H1 (cell line): ENCODE results near the gene WASL. TPM values are rescaled to one million over a fixed set of nuclear protein-coding genes. Genes with fewer than 3 reads are reported as not detected.

ENCODE experiments used
- CTCF ChIA-PET: fragments of 300-600 bp; sonication (Branson Sonifier 250); formaldehyde crosslinking; loops from one replicate; lab custom pipeline; 2021; ENCODE audit not compliant: partially characterized antibody; lab: Charles Lee
- POLR2A ChIA-PET: fragments of 300-600 bp; sonication (Branson Sonifier 250); formaldehyde crosslinking; loops from one replicate; lab custom pipeline; 2021; ENCODE audit warnings: inconsistent platforms; ENCODE audit not compliant: partially characterized antibody; lab: Charles Lee
- DNase-seq, 2 experiments: peaks; one replicate each; pipeline versions ENCODE4 v3.0.0 to v3.0.0-alpha.2; 2010 to 2022; ENCODE audit warnings: low spot score in 2 of 2, low read depth in 1 of 2, mixed read lengths in 1 of 2
- FAIRE-seq: peaks from 2 replicates; lab custom pipeline; 2011; peaks lifted over from hg19 to GRCh38; lab: Jason Lieb, UNC
- H2AFZ ChIP-seq: 2 replicates; pipeline ENCODE4 v1.8.1; 2012; ENCODE audit warnings: low read length, inconsistent platforms
- H2AK5ac ChIP-seq: 2 replicates; pipeline ENCODE4 v1.6.1; 2013; ENCODE audit warnings: low read depth, low read length
- H2BK120ac ChIP-seq: replicated peaks from 2 replicates; pipeline ENCODE3; 2013; ENCODE audit warnings: low read depth, low read length, inconsistent platforms
- H2BK12ac ChIP-seq: 2 replicates; pipeline ENCODE4 v1.6.1; 2013; ENCODE audit warnings: low read depth, low read length
- H2BK15ac ChIP-seq: 2 replicates; pipeline ENCODE4 v1.6.1; 2013; ENCODE audit warnings: low read length
- H2BK20ac ChIP-seq: 2 replicates; pipeline ENCODE4 v1.6.1; 2013; ENCODE audit warnings: low read length
- H2BK5ac ChIP-seq: 2 replicates; pipeline ENCODE4 v1.6.1; 2013; ENCODE audit warnings: low read depth, low read length
- H3K14ac ChIP-seq: 2 replicates; pipeline ENCODE4 v1.6.1; 2013; ENCODE audit warnings: inconsistent platforms; ENCODE audit not compliant: insufficient read length
- H3K18ac ChIP-seq: 2 replicates; pipeline ENCODE4 v1.6.1; 2013; ENCODE audit warnings: low read length; ENCODE audit errors: extremely low read depth
- H3K23ac ChIP-seq: 2 replicates; pipeline ENCODE4 v1.6.1; 2013; ENCODE audit warnings: inconsistent platforms; ENCODE audit not compliant: insufficient read length
- H3K23me2 ChIP-seq: 2 replicates; pipeline ENCODE4 v1.6.1; 2013; ENCODE audit warnings: low read depth, low read length
- H3K27ac ChIP-seq: 2 replicates; pipeline ENCODE4 v1.6.1; 2011; ENCODE audit warnings: low read depth, low read length, inconsistent platforms
- H3K27me3 ChIP-seq, 4 experiments: replicated peaks in 1 of 4; 1 replicate in 1 of 4; 2 replicates in 3 of 4; pipeline versions ENCODE4 v1.6.1 to v1.8.1; 2011 to 2013; ENCODE audit warnings: low read length in 3 of 4, mild to moderate bottlenecking in 3 of 4, inconsistent platforms in 2 of 4, mixed read lengths in 2 of 4, moderate library complexity in 1 of 4; ENCODE audit not compliant: control insufficient read depth in 3 of 4, insufficient read depth in 3 of 4; ENCODE audit errors: extremely low read depth in 1 of 4
- H3K36me3 ChIP-seq, 4 experiments: 2 replicates each; pipeline versions ENCODE4 v1.6.1 to v1.8.1; 2011 to 2013; ENCODE audit warnings: mild to moderate bottlenecking in 4 of 4, low read length in 3 of 4, moderate library complexity in 2 of 4, control low read depth in 1 of 4, inconsistent platforms in 1 of 4; ENCODE audit not compliant: insufficient read depth in 4 of 4, control insufficient read depth in 2 of 4
- H3K4ac ChIP-seq: replicated peaks from 2 replicates; pipeline ENCODE3; 2013; ENCODE audit warnings: low read length, low read depth, mixed read lengths, inconsistent platforms; ENCODE audit not compliant: insufficient read length
- H3K4me1 ChIP-seq, 4 experiments: replicated peaks in 1 of 4; 1 replicate in 1 of 4; 2 replicates in 3 of 4; pipeline versions ENCODE4 v1.6.1 to v1.8.1; 2011 to 2013; ENCODE audit warnings: low read length in 3 of 4, inconsistent platforms in 2 of 4, mixed read lengths in 1 of 4; ENCODE audit not compliant: insufficient read depth in 4 of 4, control insufficient read depth in 3 of 4
- H3K4me2 ChIP-seq, 2 experiments: 2 replicates each; pipeline versions ENCODE4 v1.6.1 to v1.8.1; 2011 to 2013; ENCODE audit warnings: low read depth in 2 of 2, low read length in 2 of 2, control low read depth in 1 of 2, inconsistent platforms in 1 of 2, mild to moderate bottlenecking in 1 of 2; ENCODE audit not compliant: insufficient read depth in 1 of 2
- H3K4me3 ChIP-seq, 4 experiments: fragments of 200-600, 300-600 bp in 1 of 4; sonication (generic), shearing (Covaris generic), sonication (Bioruptor Twin) in 1 of 4; 2 replicates each; pipeline versions ENCODE4 v1.5.1 to v1.8.1; 2011 to 2016; ENCODE audit warnings: low read length in 4 of 4, low read depth in 3 of 4, control low read depth in 2 of 4, inconsistent platforms in 2 of 4, mild to moderate bottlenecking in 2 of 4, mixed read lengths in 1 of 4, moderate library complexity in 1 of 4; ENCODE audit not compliant: insufficient read depth in 2 of 4; ENCODE audit errors: extremely low read depth in 1 of 4
- H3K56ac ChIP-seq: replicated peaks from 2 replicates; pipeline ENCODE3; 2013; ENCODE audit warnings: low read depth, mild to moderate bottlenecking, mixed read lengths, low read length, inconsistent platforms; ENCODE audit not compliant: insufficient read length
- H3K79me1 ChIP-seq: 2 replicates; pipeline ENCODE4 v1.6.1; 2013; ENCODE audit warnings: low read depth, low read length, control low read depth
- H3K79me2 ChIP-seq, 2 experiments: 2 replicates each; pipeline versions ENCODE4 v1.6.1 to v1.8.1; 2012 to 2013; ENCODE audit warnings: low read length in 2 of 2, mild to moderate bottlenecking in 2 of 2, inconsistent platforms in 1 of 2; ENCODE audit not compliant: insufficient read depth in 2 of 2, control insufficient read depth in 1 of 2
- H3K9ac ChIP-seq, 4 experiments: replicated peaks in 1 of 4; 1 replicate in 1 of 4; 2 replicates in 3 of 4; pipeline versions ENCODE4 v1.6.1 to v1.8.1; 2011 to 2013; ENCODE audit warnings: low read depth in 3 of 4, low read length in 3 of 4, control low read depth in 2 of 4, mild to moderate bottlenecking in 2 of 4, moderate library complexity in 2 of 4, inconsistent platforms in 1 of 4; ENCODE audit errors: extremely low read depth in 1 of 4
- H3K9me3 ChIP-seq, 2 experiments: 2 replicates each; pipeline versions ENCODE4 v1.6.1 to v1.8.1; 2012 to 2013; ENCODE audit warnings: mild to moderate bottlenecking in 2 of 2, moderate library complexity in 2 of 2, control low read depth in 1 of 2, inconsistent platforms in 1 of 2, low read depth in 1 of 2, low read length in 1 of 2, mixed read lengths in 1 of 2; ENCODE audit not compliant: insufficient read depth in 2 of 2
- H4K20me1 ChIP-seq, 2 experiments: replicated peaks in 1 of 2; 2 replicates each; pipeline versions ENCODE3 to v1.8.1; 2011 to 2013; ENCODE audit warnings: inconsistent platforms in 2 of 2, low read length in 2 of 2, mild to moderate bottlenecking in 1 of 2; ENCODE audit not compliant: insufficient read depth in 2 of 2, control insufficient read depth in 1 of 2
- H4K5ac ChIP-seq: 2 replicates; pipeline ENCODE4 v1.6.1; 2013; ENCODE audit warnings: low read length, low read depth, mixed read lengths, inconsistent platforms; ENCODE audit not compliant: insufficient read length
- H4K8ac ChIP-seq: 2 replicates; pipeline ENCODE4 v1.8.0; 2013; ENCODE audit warnings: mild to moderate bottlenecking, moderate library complexity, low read length, inconsistent platforms; ENCODE audit not compliant: insufficient read depth; ENCODE audit errors: extremely low read depth
- H4K91ac ChIP-seq: replicated peaks from 2 replicates; pipeline ENCODE3; 2013; ENCODE audit warnings: low read length, mixed read lengths, inconsistent platforms; ENCODE audit not compliant: insufficient read length
- CHD2 ChIP-seq: IDR thresholded peaks from 2 replicates; pipeline ENCODE4 v1.6.1; 2012; ENCODE audit warnings: low read length, improper control_type of control experiment
- GABPA ChIP-seq: IDR thresholded peaks from 2 replicates; pipeline ENCODE4 v1.6.1; 2011; ENCODE audit warnings: mild to moderate bottlenecking, low read length, moderate library complexity, borderline replicate concordance; ENCODE audit not compliant: insufficient read depth
- HDAC2 ChIP-seq, 2 experiments: fragments of 300-600 bp in 1 of 2; sonication (generic) in 1 of 2; IDR thresholded peaks; 2 replicates each; pipeline ENCODE4 v1.6.1; 2011 to 2012; ENCODE audit warnings: low read depth in 2 of 2, low read length in 2 of 2, mild to moderate bottlenecking in 2 of 2, moderate library complexity in 2 of 2, borderline replicate concordance in 1 of 2, inconsistent platforms in 1 of 2
- JUND ChIP-seq: IDR thresholded peaks from 2 replicates; pipeline ENCODE4 v1.6.1; 2011; ENCODE audit warnings: mild to moderate bottlenecking, improper control_type of control experiment, low read length
- KDM5A ChIP-seq: fragments of 200-600 bp; IDR thresholded peaks from 2 replicates; pipeline ENCODE4 v1.7.1; 2012; ENCODE audit warnings: mild to moderate bottlenecking, low read length, inconsistent platforms, mixed read lengths
- MAFK ChIP-seq: IDR thresholded peaks from 2 replicates; pipeline ENCODE4 v1.6.1; 2012; ENCODE audit warnings: low read depth, mild to moderate bottlenecking, improper control_type of control experiment, low read length
- POU5F1 ChIP-seq: IDR thresholded peaks from 2 replicates; pipeline ENCODE4 v1.6.1; 2011; ENCODE audit warnings: low read depth, mild to moderate bottlenecking, low read length, moderate library complexity
- SIX5 ChIP-seq: IDR thresholded peaks from 2 replicates; pipeline ENCODE4 v1.6.1; 2011; ENCODE audit warnings: mild to moderate bottlenecking, low read depth, low read length
- SUZ12 ChIP-seq: fragments of 200-600 bp; sonication (generic); IDR thresholded peaks from 2 replicates; pipeline ENCODE4 v1.6.1; 2012; ENCODE audit warnings: mild to moderate bottlenecking, inconsistent platforms, low read length, moderate library complexity, mixed read lengths
- TAF1 ChIP-seq: IDR thresholded peaks from 2 replicates; pipeline ENCODE4 v1.6.1; 2011; ENCODE audit warnings: mild to moderate bottlenecking, low read depth, low read length
- WGBS, 2 experiments: shearing (Covaris generic) in 1 of 2; methylation state at CpG; one replicate each; pipeline versions ENCODE4 v1.1.6 to v1.1.7; 2013 to 2015; ENCODE audit warnings: low lambda C conversion rate in 2 of 2, mixed read lengths in 2 of 2, inconsistent platforms in 1 of 2, low coverage in 1 of 2, missing lambda C conversion rate in 1 of 2; ENCODE audit not compliant: insufficient replicate concordance in 2 of 2, insufficient coverage in 1 of 2, insufficient read length in 1 of 2; ENCODE audit errors: extremely low coverage in 1 of 2, missing lambda C conversion rate in 1 of 2; 5-methylcytosine and 5-hydroxymethylcytosine counted together
- polyA plus RNA-seq, 7 experiments: library from polyadenylated mRNA; depleted of rRNA in 3 of 7; stranded (reverse) in 5 of 7; unstranded in 2 of 7; fragments of >200 nt in 5 of 7; fragments of 200-250 nt in 2 of 7; gene quantifications; 1 replicate in 5 of 7; 2 replicates in 1 of 7; 4 replicates in 1 of 7; pipeline versions ENCODE4 v1.2.1 to v1.2.3, GENCODE V29; 2011 to 2013; ENCODE audit warnings: missing spikeins in 2 of 7, mixed read lengths in 2 of 7
- total RNA-seq: library from RNA; stranded (reverse); fragmentation: NEBNext Ultra II Directional; extraction: Animal tissue kit (Norgen Biotek cat#: 25700); gene quantifications from 2 replicates; pipeline ENCODE4 v1.2.1, GENCODE V29; 2021
- TF ChIP-seq, protein P1 (sequence below): IDR thresholded peaks from 2 replicates; pipeline ENCODE4 v1.6.1; 2012; ENCODE audit warnings: inconsistent platforms
- TF ChIP-seq, protein P2 (sequence below): IDR thresholded peaks from 2 replicates; pipeline ENCODE4 v1.6.1; 2011; ENCODE audit warnings: low read length, improper control_type of control experiment

The WASL gene
- total and polyA plus RNA-seq, 2 of the 8 experiments (the other 6 are each of a cell fraction or from before 2014, with no cell fraction given): 7.7 to 38.9 TPM

DNA sequence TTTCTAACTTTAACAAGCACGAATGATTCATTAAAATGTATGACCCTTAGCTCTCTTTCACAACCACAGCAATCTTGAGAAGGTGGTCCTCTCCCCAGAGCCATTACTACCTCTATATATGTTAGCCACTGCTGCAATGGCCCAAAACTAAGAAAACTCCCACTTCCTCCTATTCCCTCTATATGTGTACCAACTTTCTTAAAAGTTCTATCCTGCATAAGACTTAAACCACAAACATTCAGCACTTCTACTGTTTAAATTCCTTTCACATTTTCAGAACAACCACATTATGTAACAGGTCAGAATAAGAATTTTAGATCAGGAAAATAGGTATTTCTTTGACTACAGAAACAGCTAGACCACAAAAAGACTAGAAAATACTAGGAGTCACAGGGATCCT lies 36.2 kb downstream of the WASL start:
- H4K5ac ChIP-seq: no peak overlapping the region
- H3K9me3 ChIP-seq: no peaks in the 10 kb centered on the region
- no peak overlapping the region for H3K18ac ChIP-seq
- no peak overlapping the region for H3K4me3 ChIP-seq
- DNase-seq (no peak), FAIRE-seq (no peak)
- H3K79me1 ChIP-seq: 0 out of 2 replicates have a peak, but pooled peaks cover 2% of the 10 kb centered on the region
- H3K79me2 ChIP-seq: peaks cover 0 to 79% of the 10 kb centered on the region in 2 experiments; a peak in 3 of 4 replicates
- no peaks in the 10 kb centered on the region for H3K27me3 ChIP-seq
- H3K56ac ChIP-seq: no peak overlapping the region
- peaks cover 0 to 3% (median under 1%) of the 10 kb centered on the region in 4 experiments; a peak in 2 of 7 replicates for H3K4me1 ChIP-seq
- no peak overlapping the region for H3K4me2 ChIP-seq
- H3K14ac ChIP-seq: no peak overlapping the region
- ChIA-PET POLR2A (no interaction called here), CTCF (interaction anchor here (0.7 to 1.6 kb wide), 4 partner anchors 9 to 88 kb away, joined by 3 to 5 read pairs (median 4); no protein-coding TSS in a partner anchor)
- H2AFZ ChIP-seq: no peak overlapping the region
- H2BK5ac ChIP-seq: no peak overlapping the region
- no peak overlapping the region for H2BK120ac ChIP-seq
- WGBS, 2 experiments: 92% methylated on average over 1 of the region's 1 CpG; no CpG with 5 or more reads in 1 of the 2 experiments
- no peak overlapping the region for H2BK20ac ChIP-seq
- no peaks in the 10 kb centered on the region; the same call in 1 of the 2 replicates for H3K23me2 ChIP-seq
- H3K23ac ChIP-seq: no peak overlapping the region
- no peak overlapping the region for H2BK15ac ChIP-seq
- no peak overlapping the region for H3K9ac ChIP-seq
- H3K27ac ChIP-seq: no peak overlapping the region
- peaks cover 0 to 22% (median 3%) of the 10 kb centered on the region in 4 experiments; a peak in 6 of 8 replicates for H3K36me3 ChIP-seq
- H4K91ac ChIP-seq: no peak overlapping the region
- H4K8ac ChIP-seq: no peak overlapping the region
- no peak overlapping the region for H2AK5ac ChIP-seq
- H4K20me1 ChIP-seq: peaks cover 2 to 8% of the 10 kb centered on the region in 2 experiments
- H2BK12ac ChIP-seq: no peak overlapping the region
- H3K4ac ChIP-seq: no peak overlapping the region
- no peak for TF ChIP-seq MAFK
- TF ChIP-seq GABPA: no peak
- TF ChIP-seq HDAC2 (IDR thresholded peaks at IDR 0.05; ENCODE audit: borderline replicate concordance in 1 of 2, low read depth in 2 of 2, low read length in 2 of 2): no peak
- no peak for TF ChIP-seq CHD2
- TF ChIP-seq, protein P1, sequence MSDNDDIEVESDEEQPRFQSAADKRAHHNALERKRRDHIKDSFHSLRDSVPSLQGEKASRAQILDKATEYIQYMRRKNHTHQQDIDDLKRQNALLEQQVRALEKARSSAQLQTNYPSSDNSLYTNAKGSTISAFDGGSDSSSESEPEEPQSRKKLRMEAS: no peak
- TF ChIP-seq JUND: no peak
- TF ChIP-seq SIX5: no peak
- TF ChIP-seq KDM5A: no peak
- TF ChIP-seq, protein P2, sequence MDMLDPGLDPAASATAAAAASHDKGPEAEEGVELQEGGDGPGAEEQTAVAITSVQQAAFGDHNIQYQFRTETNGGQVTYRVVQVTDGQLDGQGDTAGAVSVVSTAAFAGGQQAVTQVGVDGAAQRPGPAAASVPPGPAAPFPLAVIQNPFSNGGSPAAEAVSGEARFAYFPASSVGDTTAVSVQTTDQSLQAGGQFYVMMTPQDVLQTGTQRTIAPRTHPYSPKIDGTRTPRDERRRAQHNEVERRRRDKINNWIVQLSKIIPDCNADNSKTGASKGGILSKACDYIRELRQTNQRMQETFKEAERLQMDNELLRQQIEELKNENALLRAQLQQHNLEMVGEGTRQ: no peak
- TF ChIP-seq SUZ12: no peak
- TF ChIP-seq TAF1: no peak
- TF ChIP-seq POU5F1: no peak
